ENCODE measurements around the gene SNX8.

SNX8 gene

DNA sequence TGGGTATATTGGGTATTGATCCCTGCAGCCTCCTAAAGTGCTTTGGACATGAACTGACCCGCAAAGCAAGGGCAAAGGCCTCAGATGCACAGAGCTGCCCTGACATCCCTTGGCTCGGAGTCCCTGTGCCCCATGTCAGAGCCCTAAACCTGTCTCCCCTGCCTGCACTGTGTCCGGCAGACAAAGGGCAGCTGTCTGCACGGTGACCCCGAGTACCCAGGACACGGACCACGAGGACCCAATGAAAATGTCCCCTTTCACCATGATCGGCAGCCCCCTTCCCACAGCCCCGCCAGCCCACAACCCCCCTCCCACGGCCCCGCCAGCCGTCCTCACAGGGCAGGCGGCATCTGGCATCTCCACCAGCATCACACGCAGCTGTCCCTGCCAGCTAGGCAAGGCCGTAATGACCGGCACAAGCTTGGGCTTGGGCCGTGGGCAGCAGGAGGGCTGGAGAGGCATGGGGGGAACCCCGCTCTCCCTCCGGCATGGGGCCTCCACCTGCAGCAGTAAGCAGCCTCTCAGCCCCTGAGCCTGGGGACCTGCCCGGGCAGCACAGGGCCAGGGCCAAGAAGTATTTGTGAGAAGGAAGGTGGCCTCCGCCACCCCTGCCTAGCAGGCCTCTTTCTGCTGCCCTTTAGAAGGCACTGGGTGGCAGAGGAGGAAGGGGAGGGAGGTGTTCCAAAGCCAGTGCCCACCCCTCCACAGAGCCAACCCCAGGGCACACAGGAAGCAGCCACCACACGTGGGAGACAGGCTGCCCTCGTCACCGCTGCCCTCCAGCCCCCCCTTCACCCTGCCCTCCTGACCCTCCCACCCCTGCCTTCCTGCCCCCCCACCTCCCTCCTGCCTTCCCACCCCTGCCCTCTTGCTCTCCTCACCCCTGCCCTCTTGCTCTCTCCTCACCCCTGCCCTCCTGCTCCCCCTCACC, 62.1 kb downstream of the SNX8 start:
- TF ChIP-seq CTCF (IDR thresholded peaks at IDR 0.05; ENCODE audit: low read depth, low read length): no peak
- no peak for DNase-seq (ENCODE audit: low read depth in 2 of 2)
- H3K4me3 ChIP-seq (replicated peaks in 1 of 2; ENCODE audit: low read depth in 2 of 2, low read length in 2 of 2): no peak overlapping the region

DNA sequence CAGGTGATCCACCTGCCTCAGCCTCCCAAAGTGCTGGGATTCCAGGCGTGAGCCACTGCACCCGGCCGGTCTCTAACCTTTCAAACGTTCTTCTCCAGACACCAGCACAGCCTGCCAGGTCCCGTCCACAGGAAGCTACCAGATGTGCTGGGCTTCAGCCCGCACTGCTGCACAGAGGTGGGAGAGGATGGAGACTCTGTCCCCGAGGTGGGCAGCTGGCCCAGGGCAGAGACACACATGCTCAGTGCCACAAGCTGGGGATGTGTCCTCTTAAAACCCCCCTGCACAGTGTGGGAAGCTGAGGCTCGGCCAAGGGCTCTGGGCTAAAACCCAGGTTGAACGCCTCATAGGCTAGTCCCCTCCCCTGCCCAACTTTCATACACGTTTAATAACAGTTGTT, 62.9 kb downstream of the SNX8 start:
- no peak overlapping the region for H3K4me3 ChIP-seq (replicated peaks in 1 of 2; ENCODE audit: low read depth in 2 of 2, low read length in 2 of 2)
- no peak for TF ChIP-seq CTCF (IDR thresholded peaks at IDR 0.05; ENCODE audit: low read depth, low read length)
- no peak for DNase-seq (ENCODE audit: low read depth in 2 of 2)

DNA sequence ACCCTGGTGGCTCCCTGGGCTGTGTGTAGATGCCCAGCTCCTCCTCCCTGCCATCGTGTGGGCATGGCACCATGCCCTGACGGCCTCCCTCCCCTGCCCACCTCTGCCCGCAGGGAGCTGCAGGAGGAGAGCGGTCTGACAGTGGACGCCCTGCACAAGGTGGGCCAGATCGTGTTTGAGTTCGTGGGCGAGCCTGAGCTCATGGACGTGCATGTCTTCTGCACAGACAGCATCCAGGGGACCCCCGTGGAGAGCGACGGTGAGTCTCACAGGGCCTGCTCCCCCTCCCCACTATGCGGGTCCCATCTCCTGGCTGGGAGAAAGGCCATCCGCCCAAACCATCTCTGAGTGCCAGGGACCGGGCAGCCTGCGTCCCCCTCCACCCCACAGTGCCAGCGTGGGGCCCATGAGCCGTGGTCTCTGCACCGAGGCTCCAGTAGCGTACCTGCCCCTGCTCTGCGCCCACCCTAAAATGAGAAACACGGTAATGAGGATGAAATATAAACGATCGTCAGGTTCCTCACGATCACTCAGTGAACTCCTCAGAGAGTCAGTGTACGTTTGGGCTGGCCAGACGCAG, 64.4 kb downstream of the SNX8 start:
- no peak for DNase-seq (ENCODE audit: low read depth in 2 of 2)
- TF ChIP-seq CTCF (IDR thresholded peaks at IDR 0.05; ENCODE audit: low read depth, low read length): no peak
- no peak overlapping the region for H3K4me3 ChIP-seq (replicated peaks in 1 of 2; ENCODE audit: low read depth in 2 of 2, low read length in 2 of 2)

- peak overlapping the region in 1 of 2 donors; percentile 19 for H3K4me3 ChIP-seq (replicated peaks in 1 of 2; ENCODE audit: low read depth in 2 of 2, low read length in 2 of 2)
- peak; percentile 94 to 97 for DNase-seq (ENCODE audit: low read depth in 2 of 2)
- TF ChIP-seq CTCF (IDR thresholded peaks at IDR 0.05; ENCODE audit: low read depth, low read length): peak; percentile 1
Measured at GRCh38 chr7:2248984-2249694, 65.1 kb downstream of the SNX8 start.

DNA sequence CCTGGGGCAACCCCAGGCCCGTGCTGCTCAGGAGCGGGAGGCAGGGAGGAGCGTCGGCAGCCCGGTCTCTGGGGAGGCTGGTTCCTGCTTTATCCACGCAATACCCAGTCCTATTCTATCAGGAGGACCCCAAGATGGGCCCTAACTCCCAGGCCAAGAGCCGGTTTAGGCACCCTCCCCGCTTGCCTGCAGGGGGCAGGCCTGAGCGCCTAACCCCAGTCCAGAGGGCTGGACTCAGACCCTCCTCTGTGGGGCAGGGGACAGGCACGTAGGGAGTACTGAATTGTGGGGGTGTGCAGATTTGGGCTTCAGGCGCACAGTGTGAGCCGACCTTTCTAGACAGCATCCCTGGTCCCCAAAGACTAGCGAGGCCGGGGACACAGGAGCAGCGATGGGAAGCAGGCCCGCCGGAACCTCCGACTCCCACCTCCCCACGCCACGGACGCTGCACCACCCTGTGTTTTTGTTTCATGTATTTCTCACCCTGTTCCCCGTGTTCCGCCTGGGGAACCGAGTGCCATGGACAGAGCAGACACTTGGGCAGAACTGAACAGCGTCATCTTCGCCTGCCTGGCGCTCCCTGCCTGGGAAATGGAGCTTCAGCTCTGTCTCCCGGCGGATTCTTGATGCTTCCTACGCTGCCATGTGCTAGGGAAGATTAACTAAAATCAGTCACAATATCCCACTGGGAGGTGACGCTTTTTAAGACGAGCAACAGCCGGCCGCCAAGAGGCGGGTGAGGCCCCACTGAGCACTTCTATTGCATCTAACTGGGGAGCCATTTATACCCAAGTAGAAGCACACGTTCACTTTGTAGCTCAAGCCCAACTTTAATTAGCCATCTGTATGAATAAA, 66.9 kb downstream of the SNX8 start:
- H3K4me3 ChIP-seq (replicated peaks in 1 of 2; ENCODE audit: low read depth in 2 of 2, low read length in 2 of 2): no peak overlapping the region
- DNase-seq (ENCODE audit: low read depth in 2 of 2): peak in 1 of 2 donors; percentile 45
- TF ChIP-seq CTCF (IDR thresholded peaks at IDR 0.05; ENCODE audit: low read depth, low read length): peak; percentile 82
